ENCODE measurements around the gene EMC9. TPM values are rescaled to one million over a fixed set of nuclear protein-coding genes. Genes with fewer than 3 reads are reported as not detected.

The EMC9 gene
- total RNA-seq, 1 experiment from 2014 or later, result 27.4 TPM

- Histone ChIP-seq H3K4me2 (no peak overlapping the region), H4K20me1 (ENCODE audit: insufficient read depth) (no peaks in the 10 kb centered on the region), H3K9me3 (ENCODE audit: insufficient read depth, low read depth) (no peaks in the 10 kb centered on the region), H3K27ac (no peak overlapping the region), H3K27me3 (ENCODE audit: insufficient read depth, low read depth) (no peaks in the 10 kb centered on the region), H3K36me3 (ENCODE audit: low read depth) (no peaks in the 10 kb centered on the region), H3K79me2 (ENCODE audit: low read depth) (no peaks in the 10 kb centered on the region), H3F3A (ENCODE audit: insufficient read depth, low read depth) (no peaks in the 10 kb centered on the region), H3K4me1 (replicated peaks; ENCODE audit: insufficient read depth) (0 out of 2 replicates have a peak, but pooled peaks cover under 1% of the 10 kb centered on the region), H3K4me3 (no peak overlapping the region), H3K9me2 (ENCODE audit: insufficient read depth) (no peaks in the 10 kb centered on the region), H2AFZ (no peak overlapping the region)
- DNase-seq, result no peak
- POLR2A ChIA-PET (ENCODE audit: unreplicated experiment), result no interaction called here
- TF ChIP-seq CTCF (conservative IDR thresholded peaks at IDR 0.05) (no peak), EZH2 (IDR thresholded peaks at IDR 0.05; ENCODE audit: low read depth) (no peak)
- intact Hi-C loops (cut with micrococcal nuclease; ENCODE audit: unreplicated experiment), result no loop called here
- BruUV-seq (replicated peaks), result no TSS peak
- CTCF ChIA-PET, result no interaction called here
These were observed 37.9 kb downstream of the EMC9 start for GRCh38 chr14:24103451-24103850.

GRCh38 chr14:24102357-24103048 lies 38.9 kb downstream of the EMC9 start:
- Histone ChIP-seq H3K36me3 (ENCODE audit: low read depth) (no peaks in the 10 kb centered on the region), H3K9me2 (ENCODE audit: insufficient read depth) (no peaks in the 10 kb centered on the region), H3K4me2 (no peak overlapping the region), H3K79me2 (ENCODE audit: low read depth) (no peaks in the 10 kb centered on the region), H3K9me3 (ENCODE audit: insufficient read depth, low read depth) (no peaks in the 10 kb centered on the region), H3K4me3 (no peak overlapping the region), H3F3A (ENCODE audit: insufficient read depth, low read depth) (no peaks in the 10 kb centered on the region), H4K20me1 (ENCODE audit: insufficient read depth) (no peaks in the 10 kb centered on the region), H3K27me3 (ENCODE audit: insufficient read depth, low read depth) (no peaks in the 10 kb centered on the region), H2AFZ (no peak overlapping the region), H3K4me1 (replicated peaks; ENCODE audit: insufficient read depth) (no peaks in the 10 kb centered on the region), H3K27ac (no peak overlapping the region)
- intact Hi-C loops (cut with micrococcal nuclease; ENCODE audit: unreplicated experiment), result no loop called here
- ChIA-PET CTCF (no interaction called here), POLR2A (ENCODE audit: unreplicated experiment) (no interaction called here)
- DNase-seq, result no peak
- no peak for TF ChIP-seq EZH2 (IDR thresholded peaks at IDR 0.05; ENCODE audit: low read depth)
- no peak for TF ChIP-seq CTCF (conservative IDR thresholded peaks at IDR 0.05)
- BruUV-seq (replicated peaks), result no TSS peak

- H3K9me3 ChIP-seq (ENCODE audit: insufficient read depth, low read depth), result no peaks in the 10 kb centered on the region
- ChIA-PET POLR2A (ENCODE audit: unreplicated experiment) (no interaction called here), CTCF (no interaction called here)
- H3K9me2 ChIP-seq (ENCODE audit: insufficient read depth), result no peaks in the 10 kb centered on the region
- no peaks in the 10 kb centered on the region for H3K79me2 ChIP-seq (ENCODE audit: low read depth)
- no TSS peak for BruUV-seq (replicated peaks)
- no peaks in the 10 kb centered on the region for H3K36me3 ChIP-seq (ENCODE audit: low read depth)
- intact Hi-C loops (cut with micrococcal nuclease; ENCODE audit: unreplicated experiment), result no loop called here
- no peaks in the 10 kb centered on the region for H4K20me1 ChIP-seq (ENCODE audit: insufficient read depth)
- no peaks in the 10 kb centered on the region for H3K4me1 ChIP-seq (replicated peaks; ENCODE audit: insufficient read depth)
- TF ChIP-seq CTCF (conservative IDR thresholded peaks at IDR 0.05), result no peak
- no peak for TF ChIP-seq EZH2 (IDR thresholded peaks at IDR 0.05; ENCODE audit: low read depth)
- no peak overlapping the region for H3K4me2 ChIP-seq
- H3K27ac ChIP-seq, result no peak overlapping the region
- H3F3A ChIP-seq (ENCODE audit: insufficient read depth, low read depth), result no peaks in the 10 kb centered on the region
- H3K4me3 ChIP-seq, result no peak overlapping the region
- no peaks in the 10 kb centered on the region for H3K27me3 ChIP-seq (ENCODE audit: insufficient read depth, low read depth)
- no peak overlapping the region for H2AFZ ChIP-seq
- no peak for DNase-seq
These were observed 40.4 kb downstream of the EMC9 start for GRCh38 chr14:24100982-24101494.

All from PC-9 (cell line).